A204.1 (cell line): ENCODE measurements around the gene GMIP.

Source experiments
- FAIRE-seq: peaks from 2 replicates; lab custom pipeline; 2012; peaks lifted over from hg19 to GRCh38; lab: Jason Lieb, UNC

Gene GMIP

DNA sequence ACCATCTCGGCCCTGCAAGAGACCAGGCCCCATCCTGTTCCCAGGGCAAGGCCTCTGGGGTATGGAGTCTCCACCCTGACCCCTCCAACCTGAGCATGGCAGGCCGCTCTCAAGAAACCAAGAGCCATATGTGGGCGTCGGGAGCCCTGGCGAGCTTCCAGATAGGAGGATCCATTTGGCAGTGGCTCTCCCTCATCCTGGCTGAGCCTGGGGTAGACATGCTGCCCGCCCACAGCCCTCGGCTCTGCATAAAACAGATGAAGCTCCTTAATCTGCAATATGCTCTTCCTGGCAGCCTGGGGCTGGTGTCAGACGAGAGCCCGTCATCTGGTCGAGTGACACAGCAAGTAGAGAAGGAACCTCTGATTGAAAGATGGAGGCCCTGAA lies 13.9 kb upstream of the GMIP start:
- FAIRE-seq, result no peak

GRCh38 chr19:19656451-19657396 lies 13.3 kb upstream of the GMIP start:
- no peak for FAIRE-seq

- FAIRE-seq, result no peak
Measured at GRCh38 chr19:19655641-19656343, 12.3 kb upstream of the GMIP start.

DNA sequence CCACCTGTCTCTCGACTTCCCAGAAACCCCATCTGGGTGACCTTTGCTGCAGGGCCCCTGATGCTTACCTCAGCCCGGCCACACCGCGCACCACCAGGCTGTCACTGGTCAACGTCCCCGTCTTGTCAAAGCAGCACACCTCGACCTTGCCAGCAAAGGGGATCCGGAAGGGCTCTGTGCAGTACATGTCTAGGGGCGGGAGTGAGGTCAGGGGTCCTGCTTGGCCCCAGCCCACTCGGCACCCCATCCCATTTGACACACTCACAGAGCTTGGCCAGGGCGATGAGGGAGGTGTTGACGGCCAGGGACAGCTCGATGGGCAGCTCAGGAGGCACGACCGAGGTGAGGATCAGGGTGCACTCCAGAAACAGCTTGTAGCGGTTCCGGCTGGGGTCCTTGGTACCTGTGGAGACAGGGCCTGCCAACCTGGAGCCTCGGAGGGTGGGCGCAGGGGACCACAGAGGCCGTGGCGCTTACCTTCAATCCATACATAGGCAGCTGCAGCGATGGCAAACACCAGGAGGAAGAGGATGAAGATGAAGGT lies 11.7 kb upstream of the GMIP start:
- FAIRE-seq, result no peak

- no peak for FAIRE-seq
Measured at GRCh38 chr19:19654441-19654840, 11.0 kb upstream of the GMIP start.

- no peak for FAIRE-seq
Measured at GRCh38 chr19:19653597-19654147, 10.2 kb upstream of the GMIP start.

DNA sequence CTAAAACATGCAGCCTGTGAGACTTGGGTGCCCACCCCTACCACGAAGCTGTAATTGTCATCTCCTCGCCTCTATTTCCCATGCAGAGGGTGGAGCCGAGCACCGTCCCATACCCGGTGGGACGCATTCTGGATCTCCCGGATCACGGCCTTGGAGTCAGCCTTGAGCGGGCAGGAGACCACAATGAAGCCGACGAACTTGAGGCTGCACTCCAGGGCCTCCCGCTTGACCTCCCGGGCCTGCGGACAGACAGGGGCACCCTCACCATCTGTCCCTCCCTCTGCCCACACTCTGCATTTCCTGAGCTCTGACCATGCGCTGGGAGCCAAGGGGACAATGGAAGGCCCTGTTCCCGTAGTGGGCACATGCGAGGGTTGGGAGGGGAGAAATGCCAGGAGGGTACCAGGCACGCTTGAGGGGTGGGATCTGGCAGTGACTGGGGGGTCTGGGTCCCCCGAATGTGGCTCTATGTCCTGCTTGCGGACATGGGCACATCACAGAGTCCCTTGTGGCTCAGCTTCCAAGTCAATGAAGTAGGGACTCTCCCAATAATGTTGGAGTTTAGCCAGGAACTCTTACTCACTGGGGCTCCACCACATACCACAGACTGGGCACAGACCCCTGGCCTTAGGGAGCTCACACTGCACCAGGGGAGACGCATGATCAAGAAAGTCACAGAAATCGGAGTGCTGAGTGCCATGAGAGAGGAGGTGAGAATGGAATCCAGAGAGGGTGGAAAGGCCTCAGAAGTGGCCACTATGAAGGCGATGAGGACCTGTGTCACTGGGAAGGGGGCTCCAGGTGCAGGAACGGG lies 9.2 kb upstream of the GMIP start:
- no peak for FAIRE-seq

GRCh38 chr19:19651076-19651475 lies 7.6 kb upstream of the GMIP start:
- no peak for FAIRE-seq

- FAIRE-seq, result no peak
Measured at GRCh38 chr19:19650331-19650730, 6.9 kb upstream of the GMIP start.

GRCh38 chr19:19649580-19649995 lies 6.1 kb upstream of the GMIP start:
- FAIRE-seq, result no peak

- no peak for FAIRE-seq
Measured at GRCh38 chr19:19649155-19649554, 5.7 kb upstream of the GMIP start.

GRCh38 chr19:19647037-19647835 lies 3.8 kb upstream of the GMIP start:
- FAIRE-seq, result no peak

- FAIRE-seq, result no peak
Measured at GRCh38 chr19:19645233-19645870, 1.9 kb upstream of the GMIP start.

- FAIRE-seq, result no peak
Measured at GRCh38 chr19:19644054-19644388, 564 bp upstream of the GMIP start.

GRCh38 chr19:19642506-19643157 lies 825 bp downstream of the GMIP start:
- no peak for FAIRE-seq

DNA sequence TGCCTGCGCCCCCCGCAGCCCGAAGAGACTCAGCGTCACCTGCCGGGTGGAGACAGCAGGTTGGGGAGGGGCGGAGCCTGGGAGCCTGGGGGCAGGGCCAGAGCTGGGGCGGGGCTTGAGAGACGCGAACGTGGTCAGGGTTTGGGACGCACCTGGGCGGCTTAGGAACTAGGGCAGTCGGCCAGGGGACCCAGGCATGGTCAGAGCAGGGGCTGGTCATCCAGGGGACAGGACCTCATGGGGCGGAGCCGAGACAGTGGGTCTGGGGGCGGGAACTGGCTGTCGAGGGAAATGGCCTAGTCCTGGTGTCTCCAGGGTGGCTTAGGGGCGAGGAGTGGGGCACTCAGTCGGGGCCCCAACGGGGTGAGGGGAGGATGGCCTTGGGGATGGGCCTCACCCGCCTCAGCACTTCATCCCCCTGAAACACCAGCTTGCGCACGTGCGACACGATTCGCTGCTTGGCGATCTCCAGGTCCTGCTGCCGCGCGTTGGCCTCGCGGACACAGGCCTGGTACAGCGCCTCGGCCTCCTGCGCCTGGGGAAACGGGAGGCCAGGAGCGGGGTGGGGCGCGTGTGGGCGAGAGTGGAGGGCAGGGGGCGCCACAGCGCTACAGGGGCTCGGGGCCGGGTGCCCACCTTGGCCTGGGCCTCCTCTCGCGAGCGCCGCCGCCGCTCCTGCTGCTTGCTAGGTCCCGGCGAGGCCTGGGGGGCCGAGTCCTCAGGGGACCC lies 5.8 kb downstream of the GMIP start:
- FAIRE-seq, result no peak

- no peak for FAIRE-seq
Measured at GRCh38 chr19:19637186-19637522, 6.3 kb downstream of the GMIP start.

GRCh38 chr19:19636573-19637185 lies 6.8 kb downstream of the GMIP start:
- no peak for FAIRE-seq

- no peak for FAIRE-seq
Measured at GRCh38 chr19:19635313-19635702, 8.1 kb downstream of the GMIP start.
